ENCODE data around the gene NABP1.
"Not testable (repeated sequence)": the region's sequence is repeated elsewhere in the genome, so short reads cannot be mapped to it uniquely, and the experiment has no call there.

The NABP1 gene, protein sequence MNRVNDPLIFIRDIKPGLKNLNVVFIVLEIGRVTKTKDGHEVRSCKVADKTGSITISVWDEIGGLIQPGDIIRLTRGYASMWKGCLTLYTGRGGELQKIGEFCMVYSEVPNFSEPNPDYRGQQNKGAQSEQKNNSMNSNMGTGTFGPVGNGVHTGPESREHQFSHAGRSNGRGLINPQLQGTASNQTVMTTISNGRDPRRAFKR
- total RNA-seq: 258 reads per million, percentile 94 among the genes with 10 or more reads in this experiment

GRCh38 chr2:191677646-191678436 lies at the start of gene NABP1:
TSS of gene NABP1 (plus strand) at chr2:191678136. CDS start at chr2:191678615, 479 bp downstream.
- peak; percentile 98 for DNase-seq

GRCh38 chr2:191629001-191629453 lies 48.9 kb upstream of the NABP1 start:
- no peak for DNase-seq

GRCh38 chr2:191629976-191630712 lies 47.8 kb upstream of the NABP1 start:
- DNase-seq: no peak

DNA sequence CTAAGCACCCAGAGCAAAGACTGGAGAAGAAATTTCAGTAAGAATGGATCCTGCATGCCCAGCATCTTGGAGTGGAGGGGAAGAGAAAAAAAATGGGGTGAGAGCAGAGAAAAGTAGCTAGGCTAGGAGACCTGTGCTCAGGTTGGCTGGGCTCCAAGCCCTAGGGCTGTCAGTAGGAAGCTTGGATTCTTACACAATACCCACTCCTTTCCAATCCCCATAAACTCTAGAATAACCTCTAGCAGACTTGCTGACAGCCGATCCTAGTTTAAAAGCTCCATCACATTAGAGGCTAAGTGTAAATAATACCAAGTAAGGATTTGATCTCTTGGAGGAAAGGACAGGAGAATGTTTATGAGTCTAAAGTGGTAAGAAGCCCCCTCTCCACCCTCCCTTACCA lies 46.2 kb upstream of the NABP1 start:
- no peak for DNase-seq

DNA sequence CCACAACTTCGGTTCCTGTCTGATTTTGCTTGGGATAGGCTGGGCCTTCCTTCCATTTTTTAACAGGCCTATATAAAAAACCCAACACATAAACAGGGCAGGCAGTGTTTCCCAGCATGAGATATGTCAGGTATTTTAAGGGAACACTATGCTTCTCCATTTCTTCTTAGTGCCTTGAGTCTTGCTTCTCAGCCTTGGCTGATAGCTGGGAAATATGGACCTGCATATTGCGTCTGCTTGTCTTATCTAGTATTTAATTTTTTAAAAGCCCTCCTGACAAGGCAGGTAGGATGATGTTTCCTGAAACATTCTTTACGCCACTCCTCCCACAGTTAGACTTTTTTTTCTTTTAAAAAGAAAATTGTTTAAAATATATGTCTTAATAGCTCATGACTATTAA lies 45.5 kb upstream of the NABP1 start:
- no peak for DNase-seq

- DNase-seq: no peak
Measured at GRCh38 chr2:191634791-191635190, 43.1 kb upstream of the NABP1 start.

DNA sequence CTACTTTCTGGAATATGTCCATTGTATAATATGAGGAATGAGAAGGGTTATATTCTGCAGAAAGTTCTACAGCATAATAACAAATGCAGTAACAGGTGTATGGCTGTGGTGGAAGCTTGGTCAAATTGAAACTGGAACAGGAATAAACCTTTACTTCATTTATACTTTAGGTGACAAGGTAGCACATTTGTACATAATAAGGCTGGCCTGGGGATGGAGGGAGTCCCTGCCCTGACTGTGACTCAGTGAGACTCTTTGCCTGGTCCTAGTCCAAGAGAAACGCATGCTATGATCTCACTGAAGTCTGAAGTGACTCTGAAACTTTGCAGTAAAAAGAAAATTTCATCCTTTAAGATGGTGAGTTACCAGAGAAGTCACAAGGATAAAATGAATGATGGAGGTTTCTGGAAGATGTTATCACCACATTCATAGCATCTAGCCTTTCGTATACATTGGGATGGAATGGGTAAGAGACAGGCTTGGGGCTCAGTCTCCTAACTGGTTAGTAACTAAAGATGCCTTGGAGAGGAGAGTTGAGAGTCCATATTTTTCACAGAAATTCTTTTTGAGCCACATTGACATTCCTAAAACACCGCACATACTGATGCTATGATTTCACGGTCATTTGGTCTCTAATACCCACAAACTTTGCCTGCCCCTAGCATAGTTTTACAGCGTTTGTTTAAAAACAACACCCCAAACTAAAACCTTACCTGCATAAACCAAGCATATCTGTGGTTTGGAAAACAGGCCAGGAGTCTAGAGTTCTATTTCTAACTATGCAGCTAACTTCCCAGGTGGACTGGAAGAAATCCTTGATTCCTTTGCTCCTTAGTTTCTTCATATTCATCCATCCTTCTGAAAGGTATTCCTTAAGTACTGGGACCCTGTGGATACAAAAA lies 42.4 kb upstream of the NABP1 start:
- no peak for DNase-seq

DNA sequence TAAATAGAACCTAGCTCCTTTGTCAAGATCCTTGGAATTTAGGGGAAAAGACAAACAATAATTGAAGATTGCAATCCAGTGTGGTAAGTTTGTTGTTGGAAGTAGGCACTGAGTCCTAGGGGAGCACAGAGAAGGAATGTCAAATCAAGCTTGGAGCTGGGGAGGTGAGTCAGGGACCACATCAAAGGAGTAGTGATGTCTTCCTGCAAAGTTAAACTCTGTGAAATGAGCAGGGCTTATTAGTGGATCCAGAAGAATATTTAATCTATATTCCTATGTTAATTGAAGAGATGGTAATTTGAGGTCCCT lies 41.7 kb upstream of the NABP1 start:
- DNase-seq: no peak

GRCh38 chr2:191636586-191636985 lies 41.4 kb upstream of the NABP1 start:
- no peak for DNase-seq

- no peak for DNase-seq
Measured at GRCh38 chr2:191637182-191638078, 40.5 kb upstream of the NABP1 start.

GRCh38 chr2:191638079-191638801 lies 39.7 kb upstream of the NABP1 start:
- no peak for DNase-seq

GRCh38 chr2:191638802-191639172 lies 39.1 kb upstream of the NABP1 start:
- no peak for DNase-seq

- DNase-seq: no peak
Measured at GRCh38 chr2:191641609-191642008, 36.3 kb upstream of the NABP1 start.

DNA sequence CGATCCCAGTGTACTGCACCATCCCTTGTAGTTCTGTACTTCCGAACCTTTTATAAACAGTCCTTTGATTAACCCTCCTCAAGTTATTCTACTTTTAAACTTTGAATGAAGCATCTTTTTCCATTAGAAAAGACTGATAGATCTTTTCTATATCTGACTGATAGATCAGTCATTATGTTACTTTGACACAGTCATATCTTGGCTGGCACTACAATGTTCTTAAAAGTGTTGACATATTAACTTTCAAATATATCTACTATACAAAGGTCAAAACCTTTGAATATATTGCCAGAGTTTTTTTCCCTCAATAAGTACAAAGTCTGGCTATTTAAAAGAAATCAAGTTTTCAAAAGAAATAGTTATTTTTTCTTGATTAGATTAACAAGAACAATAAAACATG lies 35.4 kb upstream of the NABP1 start:
- DNase-seq: no peak

- no peak for DNase-seq
Measured at GRCh38 chr2:191643429-191643828, 34.5 kb upstream of the NABP1 start.

- DNase-seq: not testable (repeated sequence)
Measured at GRCh38 chr2:191644613-191645012, 33.3 kb upstream of the NABP1 start.

DNA sequence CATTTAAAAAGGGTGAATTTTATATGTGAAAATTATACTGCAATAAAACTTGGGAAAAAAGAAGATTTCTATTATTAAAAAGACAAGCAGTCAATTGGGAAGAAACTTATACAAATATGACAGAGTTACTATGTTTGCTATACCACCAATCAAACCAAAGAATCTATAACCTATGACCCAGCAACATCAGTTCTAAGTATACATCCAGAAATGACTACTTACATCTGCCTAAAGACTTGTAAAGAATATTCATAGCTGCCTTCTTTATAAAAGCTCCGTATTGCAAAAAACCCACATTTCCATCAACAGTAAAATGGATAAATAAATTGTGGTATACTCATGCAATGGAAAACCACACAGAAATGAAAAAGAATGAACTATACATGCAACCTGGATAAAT lies 32.9 kb upstream of the NABP1 start:
- DNase-seq: no peak

- DNase-seq: no peak
Measured at GRCh38 chr2:191645434-191646162, 32.3 kb upstream of the NABP1 start.

- DNase-seq: no peak
Measured at GRCh38 chr2:191646163-191646902, 31.6 kb upstream of the NABP1 start.

DNA sequence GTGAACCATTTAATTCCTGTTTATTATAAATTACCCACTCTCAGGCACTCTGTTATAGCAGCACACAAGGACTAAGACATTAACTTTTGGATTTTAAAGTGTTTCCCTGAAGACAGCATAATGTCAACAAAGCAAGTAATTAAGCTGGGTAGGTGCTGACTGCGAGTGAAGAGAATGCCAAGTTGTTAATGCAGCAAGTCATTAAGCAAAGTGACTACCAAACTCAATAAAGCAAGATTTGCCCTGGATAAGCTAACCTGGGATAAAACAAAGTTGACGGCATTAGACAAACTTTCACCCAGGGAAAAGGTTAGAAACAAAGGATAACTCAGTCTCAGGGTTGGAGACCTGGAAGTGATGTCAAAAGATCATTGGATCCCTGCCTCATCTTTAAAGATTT lies 28.4 kb upstream of the NABP1 start:
- no peak for DNase-seq

All from effector CD4-positive, alpha-beta T cell (primary cell).